HS-27A (cell line): Measurements from ENCODE around the gene NCAM2.
"Not testable (repeated sequence)": the region's sequence is repeated elsewhere in the genome, so short reads cannot be mapped to it uniquely, and the experiment has no call there.

Experiments used
- DNase-seq: peaks from one replicate; pipeline ENCODE4 v3.0.0-alpha.2; 2012; ENCODE audit warnings: low read depth, missing footprints

NCAM2 gene

GRCh38 chr21:21324297-21324696, 326.1 kb downstream of the NCAM2 start:
- DNase-seq = no peak

DNA sequence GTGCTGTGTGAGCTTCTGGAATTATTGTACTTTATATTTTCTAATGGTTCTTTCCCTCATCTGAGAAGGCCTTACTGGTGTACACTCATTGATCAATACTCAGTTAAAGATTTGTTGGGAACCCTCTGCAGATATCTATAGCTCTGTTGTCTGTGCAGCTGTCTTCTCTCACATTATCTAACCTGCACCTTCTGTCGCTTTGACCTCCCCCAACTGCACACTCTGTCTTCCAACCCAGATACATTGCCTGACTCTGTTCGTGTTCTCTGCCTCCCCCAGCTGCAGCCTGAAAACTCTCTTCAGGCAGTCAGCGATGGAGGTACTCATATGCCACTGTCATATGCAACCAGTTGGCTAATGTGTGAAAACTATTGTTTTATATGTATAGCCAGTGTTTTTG, 334.3 kb downstream of the NCAM2 start:
- no peak for DNase-seq

GRCh38 chr21:21341041-21341440, 342.8 kb downstream of the NCAM2 start:
- no peak for DNase-seq

DNA sequence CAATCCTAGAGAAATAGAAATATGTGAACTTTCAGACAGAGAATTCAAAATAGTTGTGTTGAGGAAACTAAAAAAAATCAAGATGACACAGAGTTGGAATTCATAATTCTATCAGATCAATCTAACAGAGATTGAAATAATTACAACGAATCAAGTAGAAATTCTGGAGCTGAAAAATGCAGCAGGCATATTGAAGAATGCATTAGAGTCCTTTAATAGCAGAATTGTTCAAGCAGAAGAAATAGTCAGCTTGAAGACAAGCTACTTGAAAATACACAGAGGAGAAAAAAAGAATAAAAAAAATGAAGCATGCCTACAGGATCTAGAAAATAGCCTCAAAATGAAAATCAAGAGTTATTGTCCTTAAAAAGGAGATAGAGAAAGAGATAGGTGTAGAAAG, 347.1 kb downstream of the NCAM2 start:
- no peak for DNase-seq

- DNase-seq = no peak
These were observed 347.7 kb downstream of the NCAM2 start for GRCh38 chr21:21345872-21346271.

DNA sequence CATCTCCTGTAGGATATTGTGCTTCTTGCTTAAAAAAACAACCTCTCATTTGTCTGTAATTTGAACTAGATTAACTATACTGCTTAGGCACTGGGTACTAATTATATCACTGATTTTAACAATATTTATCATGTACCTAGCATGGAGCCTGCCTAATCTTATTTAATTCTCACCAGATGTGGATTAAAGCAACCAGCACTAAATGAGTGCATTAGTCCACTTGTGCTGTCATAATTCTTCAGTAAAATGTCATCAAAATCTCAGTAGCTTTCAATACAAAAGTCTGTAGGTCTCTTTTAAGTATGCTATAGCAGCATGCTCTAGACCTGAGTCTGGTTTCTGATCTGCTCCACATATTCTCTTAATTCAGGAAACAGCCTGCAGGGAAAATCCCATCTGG, 368.1 kb downstream of the NCAM2 start:
- DNase-seq = no peak

DNA sequence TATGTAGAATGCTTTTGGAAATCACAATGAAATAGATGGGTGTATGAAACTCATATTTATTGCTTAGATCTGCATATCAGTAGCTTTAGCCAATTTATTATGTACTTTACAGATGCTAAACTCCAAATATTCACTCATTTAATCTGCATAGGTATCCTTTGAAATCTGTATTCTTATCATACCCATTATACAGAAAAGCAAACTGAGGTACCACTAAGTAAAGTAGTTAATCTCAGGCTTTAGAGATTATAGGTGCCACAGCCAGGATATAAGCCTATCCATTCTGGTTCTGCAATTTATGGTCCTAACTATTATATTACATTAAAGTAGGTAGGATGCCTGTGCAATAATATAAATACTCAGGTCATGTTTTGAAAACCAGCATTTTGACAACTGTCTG, 369.4 kb downstream of the NCAM2 start:
- no peak for DNase-seq

GRCh38 chr21:21373969-21374368, 375.8 kb downstream of the NCAM2 start:
- no peak for DNase-seq

GRCh38 chr21:21383126-21383525, 384.9 kb downstream of the NCAM2 start:
- DNase-seq = no peak

GRCh38 chr21:21384977-21385376, 386.8 kb downstream of the NCAM2 start:
- DNase-seq = no peak

DNA sequence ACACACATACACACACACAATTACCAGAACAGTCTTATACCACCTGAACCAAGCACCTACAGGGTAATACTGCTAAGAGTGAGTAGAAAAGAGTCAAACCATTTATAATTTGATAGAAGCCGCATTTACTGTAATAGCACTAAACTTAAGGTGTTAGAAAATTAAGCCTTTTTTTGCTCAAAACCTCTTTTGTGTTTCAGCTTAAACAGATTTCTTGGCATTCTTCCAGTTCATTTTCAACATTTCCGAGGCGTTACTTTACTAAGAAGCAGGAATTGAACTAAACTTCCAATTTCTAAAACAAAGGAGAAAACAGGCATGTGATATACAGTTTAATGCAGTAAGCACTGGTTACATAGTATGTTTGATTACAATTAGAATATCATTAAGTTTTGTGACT, 387.2 kb downstream of the NCAM2 start:
- no peak for DNase-seq

DNA sequence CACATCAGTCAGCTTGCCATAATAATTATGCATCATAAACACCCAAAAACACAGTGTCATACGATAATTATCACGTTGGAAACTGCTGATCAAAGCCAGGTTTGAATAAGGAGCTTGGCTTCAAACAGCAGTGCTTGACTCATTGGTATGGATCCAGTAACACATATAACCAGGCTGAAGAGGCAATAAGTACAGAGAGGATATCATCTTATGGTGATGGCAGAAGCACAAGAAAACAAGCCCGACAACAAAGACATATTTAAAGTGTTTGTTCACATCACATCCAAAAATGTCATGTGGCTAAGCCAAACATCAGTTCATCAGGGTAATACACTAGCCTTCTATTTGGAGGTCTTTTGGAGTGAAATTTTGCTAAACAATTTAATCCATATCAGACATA, 389.7 kb downstream of the NCAM2 start:
- DNase-seq = no peak

- DNase-seq = no peak
These were observed 395.9 kb downstream of the NCAM2 start for GRCh38 chr21:21394064-21394463.

DNA sequence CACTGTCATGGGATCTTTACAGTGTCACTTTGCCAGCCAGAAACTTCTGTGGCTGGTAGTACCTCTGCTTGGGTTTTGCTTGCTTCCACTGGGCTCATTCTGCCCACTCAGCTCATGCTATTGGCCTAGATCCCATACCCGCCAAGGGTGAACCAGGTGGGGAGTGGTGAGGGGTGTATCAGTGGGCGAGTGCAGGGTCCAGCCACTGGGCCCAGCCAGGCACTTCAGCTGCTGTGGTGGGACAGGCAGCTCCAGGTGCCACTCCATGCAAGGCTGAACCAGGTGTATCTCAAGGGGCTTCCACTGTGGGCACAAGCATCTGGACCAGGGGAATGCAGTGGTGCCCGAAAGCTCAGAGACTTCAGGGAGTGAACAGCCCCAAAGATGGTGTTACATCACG, 398.2 kb downstream of the NCAM2 start:
- no peak for DNase-seq

GRCh38 chr21:21397464-21397863, 399.3 kb downstream of the NCAM2 start:
- DNase-seq = no peak

DNA sequence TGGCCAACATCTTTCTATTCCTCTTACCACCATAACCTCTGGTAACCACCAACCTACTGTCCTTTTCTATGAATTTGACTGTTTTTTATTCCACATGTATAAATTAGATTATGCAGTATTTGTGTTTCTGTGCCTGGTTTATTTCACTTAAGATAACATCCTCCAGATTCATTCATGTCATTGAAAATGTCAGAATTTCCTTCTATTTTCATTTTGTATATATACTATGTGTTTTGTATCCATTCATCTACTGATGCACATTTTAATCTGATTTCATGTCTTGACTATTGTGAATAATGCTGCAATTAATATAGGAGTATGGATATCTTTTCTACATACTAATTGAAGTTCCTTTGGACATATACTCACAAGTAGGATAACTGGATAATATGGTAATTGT, 403.2 kb downstream of the NCAM2 start:
- no peak for DNase-seq

DNA sequence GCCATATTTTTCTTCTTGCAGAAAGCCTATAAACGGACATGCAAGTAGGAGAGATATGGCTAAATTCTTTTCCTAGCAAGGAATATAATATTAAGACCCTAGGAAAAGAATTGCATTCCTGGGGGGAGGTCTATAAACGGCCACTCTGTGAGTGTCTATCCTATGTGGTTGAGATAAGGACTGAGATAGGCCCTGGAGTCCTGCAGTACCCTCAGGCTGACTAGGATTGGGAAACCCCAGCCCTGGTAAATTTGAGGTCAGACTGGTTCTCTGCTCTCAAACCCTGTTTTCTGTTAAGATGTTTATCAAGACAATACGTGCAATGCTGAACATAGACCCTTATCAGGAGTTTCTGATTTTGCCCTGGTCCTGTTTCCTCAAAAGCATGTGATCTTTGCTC, 404.0 kb downstream of the NCAM2 start:
- DNase-seq = not testable (repeated sequence)

DNA sequence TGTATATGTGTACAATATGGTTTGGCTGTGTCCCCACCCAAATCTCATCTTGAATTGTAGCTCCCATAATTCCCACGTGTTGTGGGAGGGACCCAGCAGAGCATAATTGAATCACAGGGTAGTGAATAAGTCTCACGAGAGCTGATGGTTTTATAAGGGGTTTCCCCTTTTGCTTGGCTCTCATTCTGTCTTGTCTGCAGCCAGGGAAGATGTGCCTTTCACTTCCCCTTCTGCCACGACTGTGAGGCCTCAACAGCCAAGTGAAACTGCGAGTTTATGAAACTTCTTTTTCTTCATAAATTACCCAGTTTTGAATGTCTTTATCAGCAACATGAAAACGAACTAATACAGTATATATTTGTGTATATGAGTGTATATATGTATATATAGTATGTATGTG, 406.1 kb downstream of the NCAM2 start:
- not testable (repeated sequence) for DNase-seq

- no peak for DNase-seq
These were observed 408.7 kb downstream of the NCAM2 start for GRCh38 chr21:21406921-21407320.

GRCh38 chr21:21412096-21412495, 413.9 kb downstream of the NCAM2 start:
- no peak for DNase-seq

DNA sequence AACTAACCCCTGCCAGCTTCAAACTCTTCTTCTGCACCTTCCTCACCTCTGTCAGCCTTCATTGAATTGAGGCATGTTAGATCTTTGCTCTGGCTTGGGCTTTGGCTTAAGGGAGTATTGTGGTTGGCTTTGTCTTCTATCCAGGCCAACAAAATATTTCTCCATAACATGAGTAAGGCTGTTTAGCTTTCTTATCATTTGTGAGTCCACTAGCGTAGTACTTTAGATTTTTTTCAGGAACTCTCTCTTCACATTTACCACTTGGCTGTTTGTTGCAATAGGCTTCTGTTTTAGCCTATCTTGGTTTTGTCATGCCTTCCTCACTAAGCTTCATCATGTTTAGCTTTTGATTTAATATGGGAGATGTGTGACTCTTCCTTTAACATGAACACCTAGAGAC, 417.5 kb downstream of the NCAM2 start:
- no peak for DNase-seq

- no peak for DNase-seq
These were observed 436.7 kb downstream of the NCAM2 start for GRCh38 chr21:21434944-21435343.

DNA sequence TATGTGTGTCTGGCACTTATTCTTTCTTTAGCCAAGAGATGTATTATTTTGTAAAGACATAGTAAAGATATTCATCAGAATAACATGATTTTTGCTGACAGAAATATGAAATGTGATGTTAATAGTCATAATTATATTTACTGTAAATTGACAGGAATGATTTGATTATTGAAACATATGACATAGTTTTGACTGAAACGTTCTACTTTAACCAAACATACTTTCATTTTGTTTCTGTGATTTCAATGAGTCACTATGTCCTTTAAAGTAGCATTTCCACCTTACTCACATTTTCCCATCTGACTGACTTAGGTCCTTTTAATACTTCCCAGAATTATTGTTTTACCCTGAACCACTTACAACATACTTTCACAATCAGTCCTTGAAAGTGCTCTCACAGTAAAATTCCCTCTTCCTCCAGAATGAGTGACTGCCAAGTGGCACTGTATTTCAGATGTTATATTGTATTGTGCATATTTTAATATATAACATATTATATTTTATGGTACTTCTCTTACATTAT, 437.9 kb downstream of the NCAM2 start:
- DNase-seq = no peak

GRCh38 chr21:21439761-21440160, 441.6 kb downstream of the NCAM2 start:
- DNase-seq = no peak

DNA sequence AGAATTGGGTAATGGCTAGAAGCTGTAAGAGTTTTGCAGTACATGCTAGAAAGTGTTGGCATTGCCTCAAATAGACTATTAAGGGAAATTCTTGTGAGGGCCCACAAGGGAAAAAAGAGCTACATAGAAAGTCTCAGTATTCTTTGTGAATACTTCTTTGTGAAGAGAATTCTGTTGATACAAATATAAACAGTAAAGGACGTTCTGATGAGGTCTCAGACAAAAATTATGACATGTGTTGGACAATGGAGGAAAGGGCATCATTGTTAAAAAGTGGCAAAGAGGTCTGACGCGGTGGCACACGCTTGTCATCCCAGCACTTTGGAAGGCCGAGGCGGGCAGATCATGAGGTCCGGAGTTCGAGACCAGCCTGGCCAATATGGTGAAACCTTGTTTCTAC, 458.9 kb downstream of the NCAM2 start:
- DNase-seq = no peak
